SK-N-SH treated with all-trans-retinoic acid at 6 μM for 48 hours (cell line): Measurements from ENCODE around the gene ATP6V0D1.

Source experiments
- ARNTL ChIP-seq: fragments of 450-650 bp; formaldehyde crosslinking; IDR thresholded peaks from 2 replicates; pipeline ENCODE4 v1.5.0; 2020; ENCODE audit warnings: low read depth, mild to moderate bottlenecking, moderate library complexity, borderline replicate concordance
- BACH2 ChIP-seq: fragments of 250-450 bp; sonication (Bioruptor Pico); IDR thresholded peaks from 2 replicates; pipeline ENCODE4 v1.9.0; 2021; ENCODE audit warnings: mild to moderate bottlenecking, borderline replicate concordance
- CSRNP3 ChIP-seq: fragments of 250-450 bp; sonication (Bioruptor Pico); IDR thresholded peaks from 2 replicates; pipeline ENCODE4 v1.5.1; 2021; ENCODE audit warnings: mild to moderate bottlenecking, moderate library complexity
- GLIS3 ChIP-seq: fragments of 250-450 bp; sonication (Bioruptor Pico); IDR thresholded peaks from 2 replicates; pipeline ENCODE4 v1.5.0; 2020; ENCODE audit warnings: mild to moderate bottlenecking, moderate library complexity
- ISL1 ChIP-seq: fragments of 250-450 bp; sonication (Bioruptor Pico); IDR thresholded peaks from 2 replicates; pipeline ENCODE4 v2.1.2; 2022; ENCODE audit warnings: mild to moderate bottlenecking, moderate library complexity
- PPARA ChIP-seq: fragments of 250-450 bp; sonication (Bioruptor Pico); IDR thresholded peaks from 2 replicates; pipeline ENCODE4 v1.5.0; 2020; ENCODE audit warnings: mild to moderate bottlenecking, borderline replicate concordance
- RARB ChIP-seq: fragments of 250-450 bp; sonication (Bioruptor Pico); IDR thresholded peaks from 2 replicates; pipeline ENCODE4 v1.8.0; 2021; ENCODE audit warnings: mild to moderate bottlenecking, moderate library complexity
- SNAI2 ChIP-seq: fragments of 250-450 bp; sonication (Bioruptor Pico); IDR thresholded peaks from 2 replicates; pipeline ENCODE4 v1.5.0; 2020; ENCODE audit warnings: mild to moderate bottlenecking, moderate library complexity
- TSHZ2 ChIP-seq: fragments of 250-450 bp; sonication (Bioruptor Pico); IDR thresholded peaks from 2 replicates; pipeline ENCODE4 v1.5.0; 2020; ENCODE audit warnings: mild to moderate bottlenecking, moderate library complexity
- ZNF8 ChIP-seq: fragments of 450-650 bp; formaldehyde crosslinking; IDR thresholded peaks from 2 replicates; pipeline ENCODE4 v1.5.0; 2020; ENCODE audit warnings: mild to moderate bottlenecking, moderate library complexity

- no peak for TF ChIP-seq GLIS3
- TF ChIP-seq SNAI2 (CRISPR knock-in tag), result no peak
- no peak for TF ChIP-seq ARNTL (CRISPR knock-in tag)
- TF ChIP-seq BACH2 (CRISPR knock-in tag), result no peak
- no peak for TF ChIP-seq RARB (CRISPR knock-in tag)
- TF ChIP-seq ZNF8 (CRISPR knock-in tag), result no peak
- no peak for TF ChIP-seq PPARA (CRISPR knock-in tag)
- no peak for TF ChIP-seq ISL1 (CRISPR knock-in tag)
- TF ChIP-seq TSHZ2, result no peak
- TF ChIP-seq CSRNP3 (CRISPR knock-in tag), result no peak
These were observed 88.5 kb downstream of the ATP6V0D1 start for GRCh38 chr16:67392301-67393059.
